GM11168 (cell line): Measurements from ENCODE around the gene TEX29.

Experiments
- in situ Hi-C: fragments of 300-500 bp; cut with MboI; formaldehyde crosslinking; loops from one replicate; pipeline ENCODE4 v1.12.0; 2022; ENCODE audit warnings: low sequenced_read_pairs; ENCODE audit not compliant: unreplicated experiment

TEX29 gene

DNA sequence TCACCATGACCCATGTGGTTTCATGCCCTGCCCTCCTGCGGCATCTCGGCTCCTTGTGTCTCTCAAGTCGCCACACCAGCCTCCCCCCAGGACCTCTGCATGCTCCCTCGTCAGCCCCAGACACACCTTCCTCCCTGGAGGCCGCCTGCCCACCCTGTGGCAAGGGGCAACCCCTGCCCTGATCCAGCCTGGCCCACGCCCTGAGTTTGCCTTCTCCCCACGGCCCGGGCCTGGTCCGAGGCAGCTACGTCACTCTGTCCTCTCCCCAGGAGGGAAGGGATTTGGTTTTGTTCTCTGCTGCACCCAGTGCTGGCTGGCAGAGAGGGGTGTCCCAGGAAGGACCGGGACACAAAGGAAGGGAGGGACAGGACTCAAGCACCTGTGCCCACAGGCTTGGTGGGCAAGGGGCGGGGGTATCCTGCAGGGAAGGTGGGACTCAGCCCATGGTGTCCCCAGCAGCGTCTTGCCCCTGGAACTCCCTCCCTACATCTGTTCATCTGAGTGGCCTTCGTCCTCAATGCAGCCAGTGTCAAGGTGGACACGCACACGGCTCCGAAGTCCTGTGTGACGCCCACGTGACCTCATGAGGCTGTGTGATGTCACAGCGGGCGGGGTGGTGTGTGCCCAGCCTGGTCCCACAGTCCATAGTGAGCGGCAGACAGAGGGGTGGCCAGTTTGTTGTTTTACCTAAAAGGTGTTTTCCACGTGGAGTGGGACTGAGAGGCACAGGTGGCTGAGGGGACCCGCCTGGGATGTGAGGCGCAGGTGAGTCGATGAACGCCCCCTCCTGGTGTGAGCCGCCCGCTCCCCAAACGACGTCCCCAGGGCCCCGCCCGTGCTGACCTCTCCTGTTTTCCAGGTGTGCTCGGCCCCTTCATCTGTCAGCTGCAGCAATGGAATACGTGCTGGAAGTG is at the start of gene TEX29:
TEX29 (plus strand) TSS at position 645 of the 914 bp plus-strand sequence; CDS start at position 894, 249 bp downstream.
- in situ Hi-C loops = no loop called here

DNA sequence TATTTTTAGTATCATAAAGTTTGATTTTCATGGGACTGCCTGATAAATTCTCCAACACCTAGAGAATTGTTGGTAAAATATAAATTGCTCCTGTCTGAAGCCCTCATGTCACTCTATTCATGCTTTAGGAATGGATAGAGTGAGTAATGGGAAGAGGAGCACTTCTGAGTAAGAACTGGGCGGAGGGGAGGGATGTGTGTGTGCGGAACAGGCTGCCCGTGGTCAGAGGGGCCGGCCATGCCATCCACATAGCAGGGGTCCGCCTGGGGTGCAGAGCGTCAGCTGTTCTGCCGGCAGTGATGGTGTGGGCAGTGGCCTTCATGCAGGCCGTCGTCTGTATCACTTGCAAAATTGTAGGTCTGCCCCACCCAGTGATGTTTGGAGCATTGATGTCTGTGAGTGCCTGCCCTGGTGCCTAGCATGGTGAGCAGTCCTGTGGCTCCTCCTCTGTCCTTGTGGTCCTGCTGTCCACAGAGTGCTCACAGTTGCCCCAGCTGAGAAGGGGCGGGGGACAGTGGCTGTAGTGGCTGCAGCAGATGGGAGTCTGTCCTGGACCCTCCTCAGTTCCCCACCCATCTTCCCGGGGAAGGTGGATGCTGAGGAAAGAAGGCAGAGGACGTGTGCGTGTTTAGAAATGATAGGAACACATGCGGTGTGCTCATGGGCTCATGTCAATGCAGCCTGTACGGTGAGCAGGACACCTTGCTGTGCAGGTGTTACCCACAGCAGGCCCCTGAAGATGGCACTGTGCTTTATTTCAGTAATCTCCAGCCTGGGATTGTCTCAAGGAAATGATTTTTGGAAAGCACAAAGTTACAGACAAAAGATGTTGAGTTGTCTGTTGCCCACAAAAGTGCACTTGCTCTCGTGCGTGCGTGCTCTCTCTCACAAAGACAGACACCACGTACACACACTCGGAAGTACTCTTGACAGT is 49.4 kb upstream of the TEX29 start:
- in situ Hi-C loops = no loop called here

DNA sequence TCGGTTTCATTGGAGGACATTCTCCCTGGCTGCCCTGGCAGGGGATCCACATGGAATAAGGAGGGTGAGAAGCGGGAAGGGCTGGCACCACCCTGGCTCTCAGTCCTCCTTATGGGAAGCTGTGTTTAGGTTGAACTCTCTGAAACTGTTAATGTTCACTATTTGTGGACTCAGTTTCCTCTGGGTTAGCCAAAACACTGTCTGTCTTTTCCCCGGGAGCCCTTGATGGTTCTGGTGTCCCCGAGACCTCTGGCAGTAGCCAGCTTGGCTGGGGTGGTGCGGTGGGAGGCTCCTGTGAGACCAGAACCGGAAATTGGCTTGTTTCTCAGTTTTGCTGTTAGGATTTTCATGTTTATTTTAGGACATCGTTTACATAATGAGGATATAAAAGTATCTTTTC is 48.3 kb upstream of the TEX29 start:
- in situ Hi-C loops = no loop called here

DNA sequence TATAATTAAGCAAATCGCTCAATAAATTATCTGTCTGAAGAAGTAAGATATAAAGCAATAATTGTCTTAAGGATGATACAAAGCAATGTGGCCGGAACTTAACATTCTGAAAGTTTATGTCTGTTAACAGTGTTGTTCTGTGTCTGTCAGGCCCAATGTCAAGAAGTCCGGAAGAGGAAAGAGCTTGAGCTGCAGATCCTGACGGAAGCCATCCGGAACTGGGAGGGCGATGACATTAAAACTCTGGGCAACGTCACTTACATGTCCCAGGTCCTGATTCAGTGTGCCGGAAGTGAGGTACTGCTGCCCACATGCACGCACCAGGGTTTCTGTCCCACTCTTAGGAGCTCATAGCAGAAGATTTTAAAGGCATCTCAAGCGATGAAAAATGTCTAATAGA is 45.1 kb upstream of the TEX29 start:
- in situ Hi-C loops = no loop called here

DNA sequence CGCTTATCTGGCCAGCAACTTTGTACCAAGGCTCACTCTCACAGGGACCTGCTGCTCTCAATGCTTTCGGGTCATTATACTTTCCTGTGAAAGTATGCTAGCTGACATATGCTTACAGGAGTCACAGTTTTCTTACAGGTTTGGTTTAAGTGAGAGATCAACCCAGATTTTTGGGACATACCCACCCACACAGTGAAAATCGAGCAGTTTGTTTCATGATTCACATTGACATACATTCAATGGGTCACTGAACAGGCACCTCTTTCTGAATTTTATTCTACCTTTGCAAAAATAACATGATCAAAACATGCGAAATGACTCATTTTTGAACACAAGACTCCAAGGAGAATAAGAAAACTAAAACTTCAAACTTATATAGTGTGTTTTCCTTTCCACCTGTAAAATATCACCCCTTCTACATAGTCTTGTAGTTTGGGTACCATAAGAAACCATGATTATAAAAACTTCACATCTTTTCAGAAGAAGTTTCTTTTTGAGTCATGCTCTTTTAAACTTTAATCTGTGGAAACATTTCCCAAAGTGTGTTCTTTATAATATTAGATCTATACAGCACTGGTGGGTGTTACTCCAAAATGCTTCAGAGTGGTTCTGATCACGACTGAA is 44.3 kb upstream of the TEX29 start:
- in situ Hi-C loops = no loop called here

DNA sequence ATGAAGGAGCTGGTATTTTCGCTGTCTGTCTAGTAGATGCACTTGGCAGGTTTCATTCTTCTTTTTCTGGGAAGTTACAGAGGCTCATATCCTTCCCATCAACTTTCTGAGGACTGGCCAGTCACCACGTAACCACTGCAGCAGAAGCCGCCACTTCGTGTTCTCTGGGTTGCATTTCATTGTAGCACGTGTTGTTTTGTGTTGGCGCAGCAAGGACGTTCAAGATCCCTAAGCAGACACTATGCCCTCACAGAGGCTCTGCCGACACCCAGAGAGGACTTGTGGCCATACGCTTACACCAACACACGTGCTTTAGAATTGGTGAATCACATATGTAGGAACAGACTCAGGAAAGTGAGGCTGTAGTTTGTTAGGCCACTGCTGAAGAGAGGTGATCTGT is 42.2 kb upstream of the TEX29 start:
- in situ Hi-C loops = no loop called here

DNA sequence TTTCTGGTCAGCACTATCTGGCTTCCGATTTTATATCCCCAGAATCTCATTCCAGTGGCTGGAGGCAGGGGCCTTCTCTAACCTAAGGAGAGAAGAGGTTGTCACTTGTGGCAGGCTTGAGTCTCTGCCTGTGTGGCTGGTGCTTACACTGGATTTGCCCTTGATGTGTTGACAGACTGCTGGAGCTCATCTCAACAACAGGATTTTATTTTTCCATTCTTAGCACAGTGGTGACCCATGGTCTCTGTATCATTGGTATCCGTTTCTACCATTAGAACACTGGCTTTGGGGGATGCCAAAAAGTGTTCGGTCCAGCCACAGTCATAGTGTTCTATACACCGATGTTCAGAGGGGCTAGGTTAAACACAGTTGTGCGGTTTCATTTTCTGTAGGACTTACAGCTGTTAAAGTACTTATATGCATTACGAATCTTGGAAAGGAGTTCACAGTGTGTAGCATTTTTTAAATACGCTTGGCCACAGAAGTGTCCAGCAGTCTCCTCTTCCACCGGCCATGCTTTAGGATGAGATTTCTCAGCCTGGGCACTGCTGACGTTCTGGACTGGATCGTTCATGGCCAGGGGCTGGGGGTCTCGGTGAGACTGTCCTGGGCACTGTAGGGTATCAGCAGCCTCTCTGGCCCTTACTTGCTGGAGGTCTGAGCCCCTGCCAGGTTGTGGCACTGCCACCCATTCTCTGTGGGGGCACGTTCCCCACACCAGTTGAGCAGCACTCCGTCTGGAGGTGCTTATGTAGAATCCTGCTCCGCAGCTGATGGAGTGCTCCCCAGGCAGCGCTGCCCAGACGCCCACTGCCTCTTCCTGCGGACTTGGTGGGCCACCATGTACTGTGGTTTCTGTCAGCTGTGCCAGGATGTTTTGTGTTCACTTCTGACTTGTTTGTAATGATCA is 41.4 kb upstream of the TEX29 start:
- in situ Hi-C loops = no loop called here

DNA sequence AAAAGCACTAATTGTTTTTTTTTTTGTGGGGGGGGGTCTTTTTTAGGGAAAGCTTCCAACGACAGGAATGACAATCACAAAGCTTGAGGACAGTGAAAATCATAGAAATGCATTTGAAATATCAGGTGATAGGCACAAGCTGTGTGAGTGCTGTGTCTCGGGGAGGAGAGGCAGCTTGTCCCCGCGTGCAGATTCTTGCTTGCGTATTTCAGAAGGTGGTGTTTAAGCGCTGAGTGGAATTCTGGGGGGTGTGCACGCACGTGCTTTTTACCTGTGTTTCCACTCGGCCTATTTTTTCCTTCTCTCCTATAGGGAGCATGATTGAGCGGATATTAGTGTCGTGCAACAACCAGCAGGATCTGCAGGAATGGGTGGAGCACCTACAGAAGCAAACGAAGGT is 40.2 kb upstream of the TEX29 start:
- in situ Hi-C loops = no loop called here

DNA sequence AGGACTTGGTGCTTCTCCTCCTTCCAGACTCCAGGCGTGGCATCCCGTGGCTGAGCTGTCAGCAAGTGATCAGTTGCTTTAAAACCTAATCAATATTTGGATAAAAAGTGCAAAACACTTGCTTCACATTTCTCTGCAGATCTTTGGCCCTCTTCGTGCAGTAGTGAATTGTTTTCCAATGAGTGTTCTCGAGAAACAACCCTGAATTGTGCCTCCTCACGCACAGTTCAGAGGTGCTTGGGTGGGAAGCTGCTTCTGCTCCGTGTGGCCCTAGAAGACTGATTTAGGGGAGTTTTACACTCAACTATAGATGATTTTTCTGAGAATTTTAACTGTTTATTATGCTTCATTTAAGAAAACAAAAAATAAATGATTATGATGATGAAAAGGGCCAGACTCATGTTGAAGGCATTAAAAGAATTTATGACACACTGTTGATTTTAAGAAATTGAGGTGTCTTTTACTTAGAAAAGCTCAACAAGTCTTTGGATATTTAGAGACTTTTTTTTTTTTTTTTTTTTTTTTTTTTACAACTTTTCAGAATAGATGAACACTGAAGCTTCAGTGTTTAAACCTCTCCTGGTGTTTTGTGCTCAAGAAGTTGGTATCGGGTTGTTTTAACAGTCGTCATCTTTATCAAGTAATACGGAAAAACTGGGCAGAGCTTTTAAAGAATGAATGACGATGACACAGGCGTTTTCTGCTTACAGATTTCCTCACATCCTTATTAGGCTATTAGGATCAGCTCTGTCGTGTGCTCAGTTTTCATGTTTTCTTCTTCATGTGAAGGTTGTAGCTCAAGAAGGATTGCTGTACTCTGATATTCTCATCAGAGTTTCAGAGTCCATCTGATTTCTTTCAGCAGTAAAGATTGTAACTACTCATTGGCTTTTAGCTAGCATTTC is 39.5 kb upstream of the TEX29 start:
- in situ Hi-C loops = no loop called here

DNA sequence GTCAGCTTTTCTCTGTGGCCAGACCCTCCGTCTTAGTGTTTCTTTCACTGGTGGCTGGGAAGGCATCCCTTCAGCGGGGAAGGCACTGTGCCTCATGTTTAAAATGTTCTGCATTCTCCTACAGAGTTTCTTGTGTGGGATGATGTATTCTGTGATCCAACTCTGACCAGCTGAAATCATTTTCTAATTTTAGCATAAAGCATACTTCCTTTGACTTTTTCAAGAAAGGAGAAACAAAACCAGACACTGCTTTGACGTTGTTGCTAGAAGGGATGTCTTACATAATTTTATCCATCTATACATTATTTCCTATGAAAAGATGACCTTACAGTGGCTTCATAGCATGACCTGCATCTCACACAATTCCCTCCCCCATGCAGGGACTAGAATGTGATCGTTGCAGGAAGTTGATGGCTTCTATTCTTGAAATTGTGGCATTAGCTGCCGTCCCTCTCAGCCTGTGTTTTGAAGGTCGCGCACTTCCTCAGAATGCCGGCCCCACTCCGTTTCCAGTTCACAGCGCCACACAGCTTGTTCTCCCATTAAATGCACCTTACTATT is 38.6 kb upstream of the TEX29 start:
- in situ Hi-C loops = no loop called here

DNA sequence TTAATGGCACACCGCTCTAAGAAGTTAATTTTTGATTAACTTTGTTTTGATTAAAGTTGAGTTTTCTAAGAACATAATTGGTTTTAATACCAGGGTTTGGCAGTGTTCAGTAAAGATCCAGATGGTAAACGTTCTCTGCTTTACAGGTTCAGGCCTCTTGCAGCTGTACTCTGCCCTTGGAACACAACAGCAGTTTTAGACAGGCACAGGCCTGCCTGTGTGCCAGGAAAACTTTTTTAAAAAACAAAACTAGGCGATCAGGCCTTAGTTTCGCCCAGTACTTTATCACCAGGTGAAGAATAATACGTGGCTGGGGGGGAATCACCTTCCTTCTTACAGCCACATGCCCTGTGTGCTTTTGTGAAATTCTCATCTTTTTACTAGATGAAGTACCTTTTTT is 38.0 kb upstream of the TEX29 start:
- in situ Hi-C loops = no loop called here

DNA sequence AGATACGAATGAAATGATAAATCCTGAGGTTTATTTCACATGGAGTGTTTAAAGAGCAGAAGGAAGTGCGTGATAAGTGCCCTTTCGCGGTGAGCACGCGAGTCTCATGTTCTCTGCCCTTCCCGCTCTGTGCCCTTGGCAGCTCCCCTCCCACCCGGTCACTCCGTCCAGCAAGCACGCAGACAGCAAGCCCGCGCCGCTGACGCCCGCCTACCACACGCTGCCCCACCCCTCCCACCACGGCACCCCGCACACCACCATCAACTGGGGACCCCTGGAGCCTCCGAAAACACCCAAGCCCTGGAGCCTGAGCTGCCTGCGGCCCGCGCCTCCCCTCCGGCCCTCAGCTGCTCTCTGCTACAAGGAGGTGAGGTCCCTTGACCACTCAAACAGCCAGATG is 37.4 kb upstream of the TEX29 start:
- in situ Hi-C loops = no loop called here

DNA sequence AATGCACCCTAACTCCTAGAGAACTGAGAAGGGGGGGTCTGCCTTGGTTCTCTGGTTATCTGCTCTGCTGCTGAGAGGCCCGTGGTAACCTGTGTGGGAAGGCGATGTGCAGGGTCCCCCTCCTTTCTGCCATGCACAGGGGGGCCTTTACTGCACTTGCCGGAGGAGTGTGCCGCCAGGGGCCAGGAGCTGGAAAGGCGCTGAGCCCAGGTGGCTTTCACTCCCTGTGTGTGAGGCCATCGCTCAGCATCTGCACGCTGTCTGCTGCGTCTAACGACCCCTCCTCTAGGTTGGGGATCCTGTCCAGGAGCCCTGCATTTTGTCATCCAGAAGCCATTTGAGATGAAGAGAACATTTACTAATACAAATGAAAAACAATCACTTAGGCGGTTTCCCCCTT is 37.0 kb upstream of the TEX29 start:
- in situ Hi-C loops = no loop called here

DNA sequence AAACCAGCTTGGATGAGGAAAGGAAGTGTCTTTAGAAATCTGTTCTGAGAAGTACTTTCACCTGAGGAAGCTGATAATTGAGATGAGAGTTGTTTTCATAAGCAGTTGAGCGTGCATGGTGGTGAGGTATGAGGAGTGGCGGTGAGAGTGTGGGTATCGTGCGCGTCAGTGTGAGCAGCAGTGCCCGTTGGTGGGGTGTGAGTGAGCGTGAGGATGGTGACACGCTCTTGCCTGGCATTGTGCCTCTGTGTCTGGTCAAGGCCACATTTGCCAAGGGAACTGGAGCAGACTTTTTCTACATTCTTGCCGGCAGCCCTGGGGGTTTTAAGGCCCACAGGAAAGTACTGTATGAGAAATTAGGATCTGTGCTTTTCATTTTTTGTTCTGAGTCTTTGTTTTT is 36.5 kb upstream of the TEX29 start:
- in situ Hi-C loops = no loop called here

DNA sequence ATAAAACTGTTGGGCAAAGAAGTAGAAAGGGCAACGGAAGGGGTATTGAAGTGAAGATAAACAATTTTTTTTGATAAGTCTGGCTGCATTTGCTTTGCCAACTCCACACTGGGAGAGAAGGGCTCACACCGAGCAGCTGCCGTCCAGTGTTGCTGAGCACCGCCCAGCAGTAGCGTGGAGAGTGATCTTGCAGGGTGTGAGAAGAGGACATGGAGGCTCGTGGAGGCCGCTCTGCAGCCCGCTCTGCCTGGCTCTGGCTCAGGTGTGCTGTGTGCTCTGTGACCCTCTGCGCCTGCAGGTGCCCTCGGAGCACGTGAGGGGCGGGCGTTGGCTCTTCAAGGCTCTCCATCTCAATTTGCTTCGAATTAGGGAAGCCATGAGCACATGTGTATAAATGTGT is 35.9 kb upstream of the TEX29 start:
- in situ Hi-C loops = no loop called here

DNA sequence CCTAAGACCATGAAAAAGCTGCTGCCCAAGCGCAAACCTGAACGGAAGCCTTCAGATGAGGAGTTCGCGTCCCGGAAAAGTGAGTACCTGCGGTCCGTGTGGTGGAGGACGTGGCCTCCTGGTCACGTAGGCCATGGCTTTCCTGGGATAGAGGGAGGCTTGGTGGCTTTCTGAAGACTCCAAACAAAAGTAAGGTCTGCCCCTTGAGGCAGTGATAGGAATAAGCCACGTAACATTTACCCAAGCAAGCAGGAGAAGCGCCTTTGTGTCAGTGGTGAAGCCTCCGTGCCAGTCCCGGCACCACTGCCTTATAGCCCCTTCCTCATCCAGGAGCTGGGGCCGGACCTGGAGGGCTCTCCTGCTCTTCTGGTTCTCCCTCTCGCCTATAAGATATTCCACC is 34.3 kb upstream of the TEX29 start:
- in situ Hi-C loops = no loop called here

DNA sequence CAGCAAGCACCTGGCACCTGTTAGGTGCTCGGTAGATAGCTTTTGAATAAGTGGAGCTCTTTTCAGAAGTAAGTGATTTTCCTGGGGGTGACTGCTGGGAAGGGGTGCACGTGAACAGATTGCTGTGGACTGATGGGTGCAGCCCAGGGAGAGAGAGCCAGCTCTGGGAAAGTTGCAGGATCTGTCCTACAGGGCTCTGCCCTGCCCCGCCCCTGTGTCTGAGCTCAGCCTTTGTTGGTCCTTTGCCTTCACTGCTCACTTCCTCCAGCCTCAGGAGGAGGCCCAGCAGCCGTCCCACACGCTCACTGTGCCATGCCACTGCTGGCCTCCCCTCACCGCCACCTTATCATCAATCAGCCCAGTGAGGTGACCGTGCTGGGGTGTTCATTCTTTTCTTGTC is 33.7 kb upstream of the TEX29 start:
- in situ Hi-C loops = no loop called here

DNA sequence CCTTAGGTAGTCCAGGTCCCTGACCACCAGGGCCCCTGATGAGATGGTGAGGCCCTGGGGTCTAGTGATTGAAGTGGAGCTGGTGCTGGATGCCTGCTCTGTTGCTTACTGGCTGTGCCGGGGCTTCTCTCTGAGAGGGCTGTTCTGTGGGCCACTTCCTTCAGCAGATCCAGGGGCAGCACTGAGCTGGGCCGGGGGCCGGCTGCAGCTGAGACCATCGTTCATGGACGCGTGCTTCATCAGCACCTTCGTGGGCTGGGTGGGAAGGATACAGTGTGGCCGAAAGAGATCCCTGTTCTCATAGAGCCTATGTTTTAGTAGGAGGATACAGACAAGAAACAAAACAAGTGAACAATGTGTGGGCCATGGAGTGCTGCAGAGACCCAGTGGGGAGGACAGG is 33.2 kb upstream of the TEX29 start:
- in situ Hi-C loops = no loop called here
